Sigmoid colon (tissue), 4 donors: ENCODE results near the gene IRX2.

Source experiments
- EP300 ChIP-seq, 4 donors: sonication (generic); formaldehyde crosslinking; IDR thresholded peaks; one replicate each; pipeline ENCODE4 v1.6.1; 2017; ENCODE audit warnings: antibody characterized with exemption in 4 of 4
- POLR2A ChIP-seq, 2 donors: fragments of 450-650 bp; IDR thresholded peaks; one replicate each; pipeline ENCODE4 v1.6.1; 2016; ENCODE audit warnings: antibody characterized with exemption in 2 of 2, mild to moderate bottlenecking in 2 of 2, moderate library complexity in 2 of 2
- TF ChIP-seq, protein P1 (sequence below), 4 experiments: fragments of 450-650 bp in 3 of 4; fragments of 200-600 bp in 1 of 4; IDR thresholded peaks; one replicate each; pipeline ENCODE4 v1.5.1; 2016 to 2019; ENCODE audit warnings: antibody characterized with exemption in 4 of 4, mild to moderate bottlenecking in 3 of 4, moderate library complexity in 2 of 4

DNA sequence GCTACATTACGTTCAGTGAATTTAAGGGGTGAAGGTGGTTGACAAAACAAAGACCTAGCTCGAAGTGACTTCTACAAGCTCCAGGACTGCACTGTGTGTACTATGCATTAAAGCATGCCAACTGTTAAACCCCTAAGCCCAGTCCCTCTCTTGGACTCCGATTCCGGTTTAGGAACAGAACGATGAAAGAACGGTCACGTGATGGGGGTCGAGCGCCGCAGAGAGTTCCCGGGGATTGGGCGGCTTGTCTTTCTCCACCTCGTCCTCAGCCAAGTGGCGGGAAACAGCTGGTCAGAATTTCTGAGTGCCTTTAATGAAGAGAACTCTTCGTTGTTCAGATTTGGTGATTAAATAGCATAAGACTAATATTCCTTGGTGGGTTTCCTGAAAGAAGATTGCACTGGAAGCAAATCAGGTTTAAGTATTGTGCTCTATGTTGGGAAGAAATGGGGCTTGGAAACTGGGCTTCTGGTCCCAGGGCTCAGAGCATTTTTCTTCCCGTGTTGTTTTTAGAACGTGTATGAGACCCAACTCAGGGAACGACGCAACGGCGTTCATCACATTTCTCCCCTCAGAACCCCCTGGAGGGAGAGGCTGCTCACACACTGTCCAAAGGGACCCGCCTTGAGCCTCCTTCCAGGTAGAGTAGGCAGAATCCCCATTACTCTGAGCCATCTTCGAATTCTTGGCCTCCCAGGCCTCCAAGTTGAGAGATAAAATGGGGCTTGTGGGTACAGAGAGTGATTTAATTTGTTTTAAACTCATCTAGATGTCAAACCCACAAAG, 25.3 kb downstream of the IRX2 start:
- TF ChIP-seq EP300 (IDR thresholded peaks at IDR 0.05), result no peak
- TF ChIP-seq, protein P1, sequence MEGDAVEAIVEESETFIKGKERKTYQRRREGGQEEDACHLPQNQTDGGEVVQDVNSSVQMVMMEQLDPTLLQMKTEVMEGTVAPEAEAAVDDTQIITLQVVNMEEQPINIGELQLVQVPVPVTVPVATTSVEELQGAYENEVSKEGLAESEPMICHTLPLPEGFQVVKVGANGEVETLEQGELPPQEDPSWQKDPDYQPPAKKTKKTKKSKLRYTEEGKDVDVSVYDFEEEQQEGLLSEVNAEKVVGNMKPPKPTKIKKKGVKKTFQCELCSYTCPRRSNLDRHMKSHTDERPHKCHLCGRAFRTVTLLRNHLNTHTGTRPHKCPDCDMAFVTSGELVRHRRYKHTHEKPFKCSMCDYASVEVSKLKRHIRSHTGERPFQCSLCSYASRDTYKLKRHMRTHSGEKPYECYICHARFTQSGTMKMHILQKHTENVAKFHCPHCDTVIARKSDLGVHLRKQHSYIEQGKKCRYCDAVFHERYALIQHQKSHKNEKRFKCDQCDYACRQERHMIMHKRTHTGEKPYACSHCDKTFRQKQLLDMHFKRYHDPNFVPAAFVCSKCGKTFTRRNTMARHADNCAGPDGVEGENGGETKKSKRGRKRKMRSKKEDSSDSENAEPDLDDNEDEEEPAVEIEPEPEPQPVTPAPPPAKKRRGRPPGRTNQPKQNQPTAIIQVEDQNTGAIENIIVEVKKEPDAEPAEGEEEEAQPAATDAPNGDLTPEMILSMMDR (IDR thresholded peaks at IDR 0.05), result no peak
- no peak for TF ChIP-seq POLR2A (IDR thresholded peaks at IDR 0.05)
